GM18526 (cell line): ENCODE data around the gene GLIPR1.
A peak's percentile ranks its signal among the peaks of the same experiment; 100 is the strongest.

ENCODE experiments used
- POLR2A ChIP-seq: IDR thresholded peaks from 3 replicates; pipeline ENCODE4 v1.6.1; 2011; ENCODE audit not compliant: insufficient read length; ENCODE audit errors: extremely low read depth

GLIPR1 gene

GRCh38 chr12:75480469-75480949, at the start of gene GLIPR1:
GLIPR1 (plus strand) TSS chr12:75480755; CDS start chr12:75480881, 126 bp downstream.
- peak; percentile 70 for TF ChIP-seq POLR2A

- no peak for TF ChIP-seq POLR2A
These were observed 47.6 kb upstream of the GLIPR1 start for GRCh38 chr12:75432924-75433323.

GRCh38 chr12:75437564-75437963, 43.0 kb upstream of the GLIPR1 start:
- TF ChIP-seq POLR2A, result no peak

GRCh38 chr12:75438059-75438754, 42.3 kb upstream of the GLIPR1 start:
- TF ChIP-seq POLR2A, result no peak

GRCh38 chr12:75439048-75439447, 41.5 kb upstream of the GLIPR1 start:
- no peak for TF ChIP-seq POLR2A

- no peak for TF ChIP-seq POLR2A
These were observed 40.6 kb upstream of the GLIPR1 start for GRCh38 chr12:75439930-75440329.

GRCh38 chr12:75443709-75444108, 36.8 kb upstream of the GLIPR1 start:
- no peak for TF ChIP-seq POLR2A

GRCh38 chr12:75444429-75445136, 36.0 kb upstream of the GLIPR1 start:
- no peak for TF ChIP-seq POLR2A

GRCh38 chr12:75446857-75447256, 33.7 kb upstream of the GLIPR1 start:
- TF ChIP-seq POLR2A, result no peak

GRCh38 chr12:75447691-75448393, 32.7 kb upstream of the GLIPR1 start:
- no peak for TF ChIP-seq POLR2A

GRCh38 chr12:75452675-75453330, 27.8 kb upstream of the GLIPR1 start:
- no peak for TF ChIP-seq POLR2A

- TF ChIP-seq POLR2A, result no peak
These were observed 24.7 kb upstream of the GLIPR1 start for GRCh38 chr12:75455839-75456238.

GRCh38 chr12:75457191-75457590, 23.4 kb upstream of the GLIPR1 start:
- no peak for TF ChIP-seq POLR2A

- TF ChIP-seq POLR2A, result no peak
These were observed 20.8 kb upstream of the GLIPR1 start for GRCh38 chr12:75459755-75460154.

- no peak for TF ChIP-seq POLR2A
These were observed 20.4 kb upstream of the GLIPR1 start for GRCh38 chr12:75460204-75460603.

GRCh38 chr12:75471902-75472890, 8.4 kb upstream of the GLIPR1 start:
- TF ChIP-seq POLR2A, result no peak
